Ovary (tissue), 9 donors: ENCODE results near the gene SPATA9. TPM values are rescaled to one million over a fixed set of nuclear protein-coding genes. Genes with fewer than 3 reads are reported as not detected.
"Not testable (repeated sequence)": the region's sequence is repeated elsewhere in the genome, so short reads cannot be mapped to it uniquely, and the experiment has no call there.

Experiments
- DNase-seq, 5 donors: peaks; one replicate each; pipeline ENCODE4 v3.0.0-alpha.2; 2019 to 2020
- H3K27ac ChIP-seq, 2 donors: fragments of 200-600 bp; one replicate each; pipeline versions ENCODE4 v1.5.1 to v1.8.0; 2019 to 2022
- H3K27me3 ChIP-seq: fragments of 200-600 bp; one replicate; pipeline ENCODE4 v1.8.0; 2022
- H3K36me3 ChIP-seq: fragments of 200-600 bp; sonication (generic); one replicate; pipeline ENCODE4 v1.5.1; 2019
- H3K4me1 ChIP-seq: one replicate; pipeline ENCODE4 v1.8.1; 2013; ENCODE audit warnings: mild to moderate bottlenecking, moderate library complexity; ENCODE audit not compliant: insufficient read depth
- H3K4me3 ChIP-seq: fragments of 200-600 bp; sonication (generic); one replicate; pipeline ENCODE4 v1.5.1; 2017
- H3K9me3 ChIP-seq, 2 donors: fragments of 200-600 bp in 1 of 2; sonication (generic) in 1 of 2; one replicate each; pipeline versions ENCODE4 v1.5.1 to v1.8.1; 2013 to 2019; ENCODE audit warnings: mild to moderate bottlenecking in 1 of 2, moderate library complexity in 1 of 2
- EP300 ChIP-seq: sonication (generic); formaldehyde crosslinking; IDR thresholded peaks from one replicate; pipeline ENCODE4 v1.6.1; 2017; ENCODE audit warnings: antibody characterized with exemption
- POLR2A ChIP-seq: fragments of 450-650 bp; IDR thresholded peaks from one replicate; pipeline ENCODE4 v1.6.1; 2017; ENCODE audit warnings: antibody characterized with exemption, mild to moderate bottlenecking, moderate library complexity
- WGBS, 3 donors: extraction: QIAGEN DNeasy Blood & Tissue Kit in 1 of 3; methylation state at CpG; one replicate each; pipeline versions ENCODE4 v1.1.5 to v1.1.7; 2013 to 2017; 5-methylcytosine and 5-hydroxymethylcytosine counted together
- intact Hi-C, 4 donors: fragments of 100-400 bp; cut with DNase I; formaldehyde crosslinking; loops; one replicate each; pipeline versions ENCODE4 v1.11.0 to v1.15.1; 2022 to 2023
- polyA plus RNA-seq, 2 donors: library from polyadenylated mRNA; stranded (reverse); fragments of 200-250 nt in 1 of 2; fragments of 350-450 nt in 1 of 2; fragmentation: Illumina TruSeq in 1 of 2; extraction: RNeasy Lipid Tissue Mini Kit (QIAGEN cat#74804) in 1 of 2; gene quantifications; one replicate each; pipeline ENCODE4 v1.2.3, GENCODE V29; 2013 to 2014
- total RNA-seq, 7 donors: library from RNA; depleted of rRNA in 2 of 7; stranded (reverse); fragments of >200 nt in 2 of 7; fragmentation: NEBNext Ultra II Directional in 3 of 7; extraction: Animal tissue kit (Norgen Biotek cat#: 25700) in 3 of 7; gene quantifications; one replicate each; pipeline versions ENCODE4 v1.1.0 to v1.2.4, GENCODE V29; 2016 to 2023
- TF ChIP-seq, protein P1 (sequence below), 3 donors: fragments of 450-650 bp in 2 of 3; fragments of 200-600 bp in 1 of 3; IDR thresholded peaks; one replicate each; pipeline versions ENCODE4 v1.5.1 to v1.8.0; 2016 to 2022; ENCODE audit warnings: antibody characterized with exemption in 3 of 3, mild to moderate bottlenecking in 1 of 3
- donor health status: DM: no; HTN: no; CAD: no; lungs with moderate emphysema.
- donor health status: DM: no; HTN: no; CAD: no.
- donor health status: Bipolar disorder and iron deficiency.
- donor health status: DM: yes; HTN: yes; CAD: no.
- donor health status: DM: no; HTN: no; CAD: no.
- donor health status: DM: yes; HTN: yes; CAD: no.

The SPATA9 gene
- total and polyA plus RNA-seq, 9 donors = 0.46 to 1.7 (median 0.89) TPM

DNA sequence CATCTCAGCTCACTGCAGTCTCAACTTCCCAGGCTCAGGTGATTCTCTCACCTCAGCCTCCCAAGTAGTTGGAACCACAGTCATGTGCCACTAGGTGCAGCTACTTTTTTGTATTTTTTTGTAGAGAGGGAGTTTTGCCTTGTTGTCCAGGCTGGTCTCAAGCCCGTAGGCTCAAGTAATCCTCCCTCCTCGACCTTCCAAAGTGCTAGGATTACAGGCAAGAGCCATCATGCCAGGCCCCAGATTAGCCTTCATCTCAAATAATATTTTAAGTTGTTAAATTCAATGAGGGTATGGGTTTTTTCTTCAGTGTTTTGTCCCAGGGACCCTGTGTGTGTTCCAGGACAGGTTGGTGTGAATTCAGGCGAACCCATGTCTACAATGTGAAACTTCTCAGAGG, 48.7 kb downstream of the SPATA9 start:
- no peaks in the 10 kb centered on the region for H3K4me1 ChIP-seq
- no peak overlapping the region for H3K27ac ChIP-seq
- DNase-seq = no peak
- intact Hi-C loops = no loop called here
- H3K36me3 ChIP-seq = no peaks in the 10 kb centered on the region
- no peak for TF ChIP-seq EP300
- TF ChIP-seq POLR2A = no peak
- TF ChIP-seq, protein P1, sequence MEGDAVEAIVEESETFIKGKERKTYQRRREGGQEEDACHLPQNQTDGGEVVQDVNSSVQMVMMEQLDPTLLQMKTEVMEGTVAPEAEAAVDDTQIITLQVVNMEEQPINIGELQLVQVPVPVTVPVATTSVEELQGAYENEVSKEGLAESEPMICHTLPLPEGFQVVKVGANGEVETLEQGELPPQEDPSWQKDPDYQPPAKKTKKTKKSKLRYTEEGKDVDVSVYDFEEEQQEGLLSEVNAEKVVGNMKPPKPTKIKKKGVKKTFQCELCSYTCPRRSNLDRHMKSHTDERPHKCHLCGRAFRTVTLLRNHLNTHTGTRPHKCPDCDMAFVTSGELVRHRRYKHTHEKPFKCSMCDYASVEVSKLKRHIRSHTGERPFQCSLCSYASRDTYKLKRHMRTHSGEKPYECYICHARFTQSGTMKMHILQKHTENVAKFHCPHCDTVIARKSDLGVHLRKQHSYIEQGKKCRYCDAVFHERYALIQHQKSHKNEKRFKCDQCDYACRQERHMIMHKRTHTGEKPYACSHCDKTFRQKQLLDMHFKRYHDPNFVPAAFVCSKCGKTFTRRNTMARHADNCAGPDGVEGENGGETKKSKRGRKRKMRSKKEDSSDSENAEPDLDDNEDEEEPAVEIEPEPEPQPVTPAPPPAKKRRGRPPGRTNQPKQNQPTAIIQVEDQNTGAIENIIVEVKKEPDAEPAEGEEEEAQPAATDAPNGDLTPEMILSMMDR (IDR thresholded peaks at IDR 0.05) = no peak
- H3K27me3 ChIP-seq = no peaks in the 10 kb centered on the region
- H3K9me3 ChIP-seq = no peaks in the 10 kb centered on the region
- 88 to 92% (median 90%) methylated on average over 3 of the region's 3 CpGs for WGBS, 3 donors
- H3K4me3 ChIP-seq = no peak overlapping the region

DNA sequence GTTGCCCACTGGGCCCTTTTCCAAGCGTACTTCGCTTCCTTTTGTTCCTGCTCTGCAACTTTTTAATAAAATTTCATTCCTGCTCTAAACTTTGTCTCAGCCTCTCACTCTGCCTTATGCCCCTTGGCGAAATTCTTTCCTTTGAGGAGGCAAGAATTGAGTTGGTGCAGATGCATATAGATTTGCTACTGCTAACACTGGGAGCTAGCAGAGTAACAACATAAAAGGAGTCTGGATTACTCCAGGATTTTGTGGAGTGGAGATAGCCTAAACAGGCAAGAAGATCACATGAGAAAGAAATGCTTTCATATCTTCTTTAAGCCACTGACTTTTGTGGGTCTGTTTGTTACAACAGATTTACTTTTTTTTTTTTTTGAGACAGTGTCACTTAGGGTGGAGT, 49.1 kb downstream of the SPATA9 start:
- no peak for DNase-seq
- no peaks in the 10 kb centered on the region for H3K9me3 ChIP-seq
- H3K4me3 ChIP-seq = no peak overlapping the region
- TF ChIP-seq, protein P1 (IDR thresholded peaks at IDR 0.05) = no peak
- TF ChIP-seq EP300 (no peak), POLR2A (no peak)
- H3K36me3 ChIP-seq = no peaks in the 10 kb centered on the region
- WGBS, 3 donors = 95 to 98% (median 96%) methylated on average over 3 of the region's 3 CpGs
- H3K27ac ChIP-seq = no peak overlapping the region
- intact Hi-C loops = no loop called here
- no peaks in the 10 kb centered on the region for H3K4me1 ChIP-seq
- no peaks in the 10 kb centered on the region for H3K27me3 ChIP-seq

DNA sequence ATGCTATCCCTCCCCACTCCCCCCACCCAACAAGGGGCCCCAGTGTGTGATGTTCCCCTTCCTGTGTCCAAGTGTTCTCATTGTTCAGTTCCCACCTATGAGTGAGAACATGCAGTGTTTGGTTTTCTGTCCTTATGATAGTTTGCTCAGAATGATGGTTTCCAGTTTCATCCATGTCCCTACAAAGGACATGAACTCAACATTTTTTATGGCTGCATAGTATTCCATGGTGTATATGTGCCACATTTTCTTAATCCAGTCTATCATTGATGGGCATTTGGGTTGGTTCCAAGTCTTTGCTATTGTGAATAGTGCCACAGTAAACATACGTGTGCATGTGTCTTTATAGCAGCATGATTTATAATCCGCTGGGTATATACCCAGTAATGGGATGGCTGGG, 49.8 kb downstream of the SPATA9 start:
- H3K4me3 ChIP-seq, H3K4me1 ChIP-seq, H3K9me3 ChIP-seq, H3K27ac ChIP-seq, H3K27me3 ChIP-seq, H3K36me3 ChIP-seq, intact Hi-C loops, DNase-seq: not testable (repeated sequence)
- whole genome bisulfite sequencing, 3 donors = 91 to 98% (median 98%) methylated on average over 2 of the region's 2 CpGs

DNA sequence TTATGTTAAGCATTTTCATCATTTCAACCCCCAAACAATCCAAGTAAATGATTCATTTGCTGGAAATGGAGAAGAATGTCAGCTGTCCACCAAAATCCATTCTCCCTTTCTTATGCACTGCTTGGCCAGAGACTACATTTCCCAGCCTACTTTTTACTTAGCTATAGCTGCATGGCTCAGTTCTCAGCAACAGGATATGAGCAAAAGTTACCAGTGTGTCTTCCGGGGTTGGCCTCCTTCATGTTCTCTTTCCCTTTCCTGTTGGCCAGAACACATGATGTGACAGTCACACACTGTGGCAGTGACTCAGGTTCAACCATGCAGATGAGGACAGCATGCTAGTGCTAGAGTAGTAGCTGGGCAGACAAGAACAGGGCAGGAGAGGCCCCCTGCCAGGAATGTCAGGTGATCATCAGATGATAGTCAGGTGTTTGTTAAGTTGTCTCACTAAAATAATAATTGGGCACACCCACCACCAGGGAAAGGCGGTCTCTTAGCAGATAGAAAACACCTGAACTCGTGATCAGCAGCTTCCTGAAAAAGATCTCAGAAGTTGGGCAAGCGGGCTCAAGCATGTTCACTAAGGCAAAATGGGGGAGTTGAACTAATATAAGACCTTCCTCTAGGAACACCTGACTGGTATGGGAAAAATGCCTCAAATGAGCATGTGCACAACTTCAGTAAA, 50.7 kb downstream of the SPATA9 start:
- Histone ChIP-seq H3K4me3 (no peak overlapping the region), H3K36me3 (no peaks in the 10 kb centered on the region), H3K27me3 (no peaks in the 10 kb centered on the region), H3K27ac (no peak overlapping the region), H3K4me1 (no peaks in the 10 kb centered on the region), H3K9me3 (no peaks in the 10 kb centered on the region)
- intact Hi-C loops = no loop called here
- TF ChIP-seq, protein P1 (IDR thresholded peaks at IDR 0.05) = no peak
- no peak for TF ChIP-seq POLR2A
- no peak for TF ChIP-seq EP300
- DNase-seq = no peak
- 85 to 91% (median 87%) methylated on average over 4 of the region's 4 CpGs for WGBS, 3 donors

DNA sequence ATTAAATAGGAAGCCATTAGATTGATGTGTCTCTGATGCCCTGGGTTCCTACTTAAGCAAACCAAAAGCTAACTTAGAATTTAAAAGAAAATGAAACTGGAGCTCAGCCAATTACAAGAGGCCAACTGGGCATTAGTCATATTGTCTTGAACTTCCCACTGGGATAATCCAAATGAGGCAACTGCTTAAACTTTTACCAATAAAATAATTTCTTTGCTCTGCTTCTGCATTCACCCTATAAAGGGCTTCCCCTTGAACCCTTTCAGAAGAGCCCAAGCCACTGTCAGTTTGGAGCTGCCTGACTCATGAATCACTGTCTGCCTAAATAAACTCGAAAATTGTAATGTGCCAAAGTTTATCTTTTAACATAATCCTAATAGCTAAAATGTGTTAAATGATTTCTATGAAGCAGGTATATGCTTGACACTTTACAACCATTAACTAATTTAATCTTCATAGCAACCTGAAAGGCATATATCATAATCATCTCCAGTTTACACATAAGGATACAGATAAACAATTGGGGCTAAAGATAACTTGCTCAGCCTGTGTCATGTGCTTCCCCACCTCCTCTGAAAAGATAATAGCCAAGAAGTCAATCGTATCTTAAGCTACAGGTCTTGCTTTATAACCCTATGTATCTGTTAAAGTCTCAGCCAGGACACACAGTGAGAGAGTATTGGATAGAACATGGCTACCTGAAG, 51.4 kb downstream of the SPATA9 start:
- Histone ChIP-seq H3K27me3 (no peaks in the 10 kb centered on the region), H3K27ac (no peak overlapping the region), H3K36me3 (no peaks in the 10 kb centered on the region), H3K9me3 (no peaks in the 10 kb centered on the region), H3K4me1 (no peaks in the 10 kb centered on the region), H3K4me3 (no peak overlapping the region)
- WGBS, 3 donors = 62 to 67% (median 65%) methylated on average over 2 of the region's 2 CpGs
- TF ChIP-seq EP300 = no peak
- no peak for TF ChIP-seq POLR2A
- TF ChIP-seq, protein P1 (IDR thresholded peaks at IDR 0.05) = no peak
- DNase-seq = no peak
- intact Hi-C loops = no loop called here
